WERI-Rb-1 (cell line): Measurements from ENCODE around the gene PERP.

Source experiments
- DNase-seq: peaks from one replicate; pipeline ENCODE4 v3.0.0-alpha.2; 2020
- H3K27ac ChIP-seq: fragments of 250-450 bp; sonication (Bioruptor Pico); 2 replicates; pipeline ENCODE4 v1.5.1; 2020; ENCODE audit warnings: mild to moderate bottlenecking, moderate library complexity
- H3K27me3 ChIP-seq: fragments of 250-450 bp; sonication (Bioruptor Pico); 2 replicates; pipeline ENCODE4 v1.5.1; 2021; ENCODE audit warnings: mild to moderate bottlenecking, low read depth, moderate library complexity; ENCODE audit not compliant: insufficient read depth, severe bottlenecking
- H3K36me3 ChIP-seq: fragments of 250-450 bp; sonication (Bioruptor Pico); 2 replicates; pipeline ENCODE4 v1.5.1; 2020; ENCODE audit warnings: mild to moderate bottlenecking, moderate library complexity
- H3K4me3 ChIP-seq: 2 replicates; pipeline ENCODE4 v1.5.1; 2011; ENCODE audit warnings: low read depth, mild to moderate bottlenecking, control low read depth, low read length
- H3K9me3 ChIP-seq: fragments of 250-450 bp; sonication (Bioruptor Pico); 2 replicates; pipeline ENCODE4 v1.5.1; 2021; ENCODE audit warnings: mild to moderate bottlenecking, moderate library complexity; ENCODE audit not compliant: severe bottlenecking
- TF ChIP-seq, protein P1 (sequence below): IDR thresholded peaks from 2 replicates; pipeline ENCODE4 v1.5.1; 2011; ENCODE audit warnings: low read depth, mild to moderate bottlenecking, control low read depth, inconsistent platforms, low read length

The PERP gene

DNA sequence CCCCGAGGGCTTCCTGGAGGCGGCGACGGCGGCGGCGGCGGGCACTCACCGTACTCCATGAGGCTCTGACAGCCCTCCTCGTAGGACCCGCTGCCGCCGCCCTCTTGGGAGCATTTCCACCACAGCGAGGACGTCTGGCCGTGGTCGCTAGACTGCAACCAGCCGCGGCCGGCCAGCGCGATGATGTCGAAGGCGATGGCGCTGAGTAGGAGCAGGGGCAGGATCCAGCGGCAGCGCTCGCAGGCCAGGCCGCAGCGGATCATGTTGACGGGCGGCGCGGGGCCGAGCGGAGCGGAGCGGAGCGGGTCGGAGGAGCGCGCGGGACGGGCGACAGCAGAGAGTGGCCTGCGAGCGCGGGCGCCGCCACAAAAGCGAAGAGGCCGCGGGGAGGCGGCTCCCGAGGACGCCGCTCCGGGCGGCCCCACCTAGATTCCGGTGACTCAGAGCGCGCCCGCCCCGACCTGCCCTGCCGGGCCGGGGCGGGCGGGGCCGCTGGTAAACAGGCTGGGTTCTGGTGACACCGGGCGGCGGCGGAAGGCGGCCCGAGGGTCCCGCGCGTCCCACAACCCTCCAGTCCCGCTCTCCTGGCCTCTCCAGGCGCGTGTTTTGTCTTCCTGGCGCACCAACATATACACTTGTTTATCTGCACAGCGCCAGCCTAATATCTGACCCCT lies at the start of gene PERP:
Gene PERP, minus strand, starts transcription at position 342 of the 674 bp plus-strand sequence. Its CDS starts 79 bp downstream, at position 263.
- peak; percentile 53 for DNase-seq
- peak within 1 kb of the TSS; percentile 58 for H3K27ac ChIP-seq

DNA sequence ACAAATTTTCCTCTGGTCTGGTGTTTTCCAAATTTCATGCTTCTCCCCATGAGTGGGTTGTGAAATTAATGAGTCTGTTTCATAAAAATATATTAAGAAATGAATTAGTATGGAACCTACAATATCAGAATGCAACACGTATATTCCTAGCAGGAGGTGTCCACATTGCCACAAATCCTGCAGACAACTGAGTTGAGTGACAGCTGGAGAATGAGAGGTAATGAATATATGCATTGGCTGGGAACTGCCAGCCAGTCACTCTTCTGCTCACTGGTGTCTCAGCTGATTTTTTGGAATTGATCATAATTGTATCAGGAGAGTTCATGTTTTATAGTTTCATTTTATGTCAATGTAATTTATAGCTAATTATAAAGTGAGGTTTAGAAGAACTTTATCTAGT lies 48.2 kb upstream of the PERP start:
- H3K9me3 ChIP-seq: peaks cover 7% of the 10 kb centered on the region
- no peaks in the 10 kb centered on the region for H3K36me3 ChIP-seq
- TF ChIP-seq, protein P1, sequence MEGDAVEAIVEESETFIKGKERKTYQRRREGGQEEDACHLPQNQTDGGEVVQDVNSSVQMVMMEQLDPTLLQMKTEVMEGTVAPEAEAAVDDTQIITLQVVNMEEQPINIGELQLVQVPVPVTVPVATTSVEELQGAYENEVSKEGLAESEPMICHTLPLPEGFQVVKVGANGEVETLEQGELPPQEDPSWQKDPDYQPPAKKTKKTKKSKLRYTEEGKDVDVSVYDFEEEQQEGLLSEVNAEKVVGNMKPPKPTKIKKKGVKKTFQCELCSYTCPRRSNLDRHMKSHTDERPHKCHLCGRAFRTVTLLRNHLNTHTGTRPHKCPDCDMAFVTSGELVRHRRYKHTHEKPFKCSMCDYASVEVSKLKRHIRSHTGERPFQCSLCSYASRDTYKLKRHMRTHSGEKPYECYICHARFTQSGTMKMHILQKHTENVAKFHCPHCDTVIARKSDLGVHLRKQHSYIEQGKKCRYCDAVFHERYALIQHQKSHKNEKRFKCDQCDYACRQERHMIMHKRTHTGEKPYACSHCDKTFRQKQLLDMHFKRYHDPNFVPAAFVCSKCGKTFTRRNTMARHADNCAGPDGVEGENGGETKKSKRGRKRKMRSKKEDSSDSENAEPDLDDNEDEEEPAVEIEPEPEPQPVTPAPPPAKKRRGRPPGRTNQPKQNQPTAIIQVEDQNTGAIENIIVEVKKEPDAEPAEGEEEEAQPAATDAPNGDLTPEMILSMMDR: no peak
- H3K27me3 ChIP-seq: no peaks in the 10 kb centered on the region
- no peak overlapping the region for H3K27ac ChIP-seq
- H3K4me3 ChIP-seq: no peak overlapping the region
- DNase-seq: no peak

More for the DNA sequence above, at the start of gene PERP:
- Histone ChIP-seq H3K27me3 (no peaks in the 10 kb centered on the region), H3K36me3 (no peaks in the 10 kb centered on the region), H3K9me3 (no peaks in the 10 kb centered on the region), H3K4me3 (peak within 1 kb of the TSS; percentile 78)
- TF ChIP-seq, protein P1: no peak

DNA sequence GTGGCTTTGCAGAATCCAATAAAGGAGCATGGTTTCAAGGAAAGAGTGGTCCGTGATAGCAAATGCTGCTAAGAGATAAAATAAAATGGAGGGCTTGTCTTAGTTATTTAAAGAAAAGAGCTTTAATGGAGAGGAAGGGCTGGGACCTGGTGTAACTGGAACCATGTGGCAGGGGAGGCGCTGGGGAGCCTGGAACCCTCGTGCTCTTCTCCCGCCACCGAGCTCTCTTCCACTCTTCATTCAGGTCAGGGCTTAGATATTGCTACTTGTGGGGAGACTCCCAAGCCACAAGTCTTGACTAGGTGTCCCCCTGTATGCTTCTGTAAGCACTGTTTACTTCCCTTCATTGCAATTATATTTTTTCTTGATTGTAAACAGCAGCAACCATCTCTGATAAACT lies 39.3 kb upstream of the PERP start:
- TF ChIP-seq, protein P1: no peak
- Histone ChIP-seq H3K27ac (no peak overlapping the region), H3K9me3 (no peaks in the 10 kb centered on the region), H3K27me3 (no peaks in the 10 kb centered on the region), H3K4me3 (no peak overlapping the region), H3K36me3 (no peaks in the 10 kb centered on the region)
- no peak for DNase-seq

DNA sequence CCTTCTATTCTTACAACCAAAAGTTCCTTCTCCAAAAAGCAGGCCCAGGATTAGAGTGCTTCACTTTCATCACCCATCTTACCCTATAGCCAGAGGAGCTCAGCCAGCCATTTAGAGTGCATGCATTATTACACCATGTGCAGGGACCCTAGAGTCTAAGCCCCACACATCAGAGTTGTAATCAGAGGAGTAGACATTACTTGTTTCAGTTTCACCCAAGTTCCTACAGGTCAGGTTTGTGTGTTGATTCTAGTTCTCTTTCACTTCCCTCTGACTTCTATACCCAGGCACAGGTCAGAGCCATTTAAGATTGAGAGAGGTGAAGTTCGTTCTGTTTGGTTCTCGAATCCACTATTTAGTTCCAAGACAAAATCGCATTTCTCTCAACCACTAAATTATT lies 38.2 kb upstream of the PERP start:
- Histone ChIP-seq H3K27me3 (no peaks in the 10 kb centered on the region), H3K27ac (no peak overlapping the region), H3K4me3 (no peak overlapping the region), H3K36me3 (no peaks in the 10 kb centered on the region), H3K9me3 (no peaks in the 10 kb centered on the region)
- DNase-seq: no peak
- TF ChIP-seq, protein P1: no peak

DNA sequence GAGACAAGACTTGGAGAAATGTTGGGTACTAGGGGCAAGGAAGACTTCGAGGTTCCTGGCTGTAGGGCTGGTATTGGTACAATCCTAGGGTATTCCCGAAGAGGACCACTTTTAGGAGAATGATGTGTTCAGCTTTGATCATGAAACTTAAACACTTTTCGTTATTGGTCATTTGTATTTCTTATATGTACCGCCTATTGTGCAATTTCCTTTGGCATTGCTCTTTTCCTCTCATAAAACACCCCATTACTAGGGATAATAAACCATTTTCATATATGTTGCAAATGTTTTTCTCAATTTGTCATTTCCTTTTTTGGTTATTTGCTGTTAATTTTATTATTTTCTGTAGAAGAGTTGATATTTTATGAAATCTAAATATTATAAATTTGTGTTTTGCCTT lies 35.6 kb upstream of the PERP start:
- Histone ChIP-seq H3K9me3 (no peaks in the 10 kb centered on the region), H3K27ac (no peak overlapping the region), H3K27me3 (no peaks in the 10 kb centered on the region), H3K36me3 (no peaks in the 10 kb centered on the region), H3K4me3 (no peak overlapping the region)
- TF ChIP-seq, protein P1: no peak
- DNase-seq: no peak

DNA sequence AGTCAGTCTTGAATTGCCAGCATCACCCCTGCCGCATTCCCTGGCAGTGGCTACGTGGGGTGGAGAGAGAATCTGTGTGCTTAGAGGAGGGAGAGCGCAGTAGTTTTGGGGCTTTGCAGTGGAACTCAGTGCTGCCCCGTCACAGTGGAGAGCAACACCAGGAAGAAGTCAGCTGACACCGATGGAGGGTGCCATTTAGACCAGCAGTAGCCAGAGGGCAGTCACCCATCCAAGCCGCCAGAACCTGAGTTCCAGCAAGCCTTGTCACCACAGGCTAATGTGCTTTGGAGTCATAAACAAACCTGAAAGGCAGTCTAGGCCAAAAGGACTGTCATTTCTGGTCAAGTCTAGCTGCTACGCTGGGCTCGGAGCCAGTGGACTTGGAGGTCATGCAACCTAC lies 22.0 kb upstream of the PERP start:
- Histone ChIP-seq H3K4me3 (no peak overlapping the region), H3K27ac (no peak overlapping the region), H3K36me3 (no peaks in the 10 kb centered on the region), H3K9me3 (no peaks in the 10 kb centered on the region), H3K27me3 (no peaks in the 10 kb centered on the region)
- DNase-seq: peak; percentile 17
- TF ChIP-seq, protein P1: 0 out of 2 replicates have a peak, but pooled peaks have one; percentile 22
